Osteoblast (primary cell): ENCODE results near the gene MPG. TPM values are rescaled to one million over a fixed set of nuclear protein-coding genes. Genes with fewer than 3 reads are reported as not detected.
A peak's percentile ranks its signal among the peaks of the same experiment; 100 is the strongest.

Source experiments
- DNase-seq: peaks from one replicate; pipeline ENCODE4 v3.0.0; 2011; ENCODE audit warnings: low spot score, mixed read lengths; ENCODE audit not compliant: insufficient read length; ENCODE audit errors: missing footprints
- H2AFZ ChIP-seq: 2 replicates; pipeline ENCODE4 v1.6.0; 2011; ENCODE audit warnings: mild to moderate bottlenecking, low read length
- H3K27ac ChIP-seq: 2 replicates; pipeline ENCODE4 v1.5.1; 2011; ENCODE audit warnings: mild to moderate bottlenecking, low read depth, low read length, moderate library complexity
- H3K27me3 ChIP-seq: 2 replicates; pipeline ENCODE4 v1.6.0; 2012; ENCODE audit warnings: mild to moderate bottlenecking, control low read depth, inconsistent platforms, low read length, moderate library complexity; ENCODE audit not compliant: insufficient read depth
- H3K36me3 ChIP-seq: 2 replicates; pipeline ENCODE4 v1.5.1; 2011; ENCODE audit warnings: mild to moderate bottlenecking, low read length, control low read depth, moderate library complexity; ENCODE audit not compliant: insufficient read depth
- H3K4me1 ChIP-seq: 2 replicates; pipeline ENCODE4 v1.5.1; 2011; ENCODE audit warnings: mild to moderate bottlenecking, low read length, control low read depth, moderate library complexity; ENCODE audit not compliant: insufficient read depth
- H3K4me2 ChIP-seq: 2 replicates; pipeline ENCODE4 v1.6.0; 2011; ENCODE audit warnings: mild to moderate bottlenecking, low read length; ENCODE audit not compliant: insufficient read depth
- H3K4me3 ChIP-seq: fragments of 200-600 bp; sonication (generic); 3 replicates; pipeline ENCODE4 v1.5.1; 2012; ENCODE audit warnings: mild to moderate bottlenecking, low read length, inconsistent platforms; ENCODE audit not compliant: insufficient read depth
- H3K79me2 ChIP-seq: 2 replicates; pipeline ENCODE4 v1.6.0; 2012; ENCODE audit warnings: mild to moderate bottlenecking, low read length, control low read depth, inconsistent platforms; ENCODE audit not compliant: insufficient read depth
- H3K9me3 ChIP-seq: 2 replicates; pipeline ENCODE4 v1.5.1; 2011; ENCODE audit warnings: low read depth, low read length, control low read depth
- H4K20me1 ChIP-seq: 2 replicates; pipeline ENCODE4 v1.6.0; 2012; ENCODE audit warnings: mild to moderate bottlenecking, low read length, control low read depth; ENCODE audit not compliant: insufficient read depth
- CTCF ChIP-seq: IDR thresholded peaks from 2 replicates; pipeline ENCODE4 v1.5.1; 2011; ENCODE audit warnings: mild to moderate bottlenecking, low read depth, low read length, moderate library complexity; ENCODE audit errors: extremely low read depth
- total RNA-seq: library from RNA; depleted of rRNA; stranded (reverse); fragments of >200 nt; gene quantifications from 2 replicates; pipeline ENCODE4 v1.2.3, GENCODE V29; 2012

Gene MPG
- total RNA-seq, 1 donor = 180 TPM

- Histone ChIP-seq H3K27ac (no peak overlapping the region), H3K9me3 (no peaks in the 10 kb centered on the region), H3K4me1 (no peaks in the 10 kb centered on the region), H3K4me3 (no peak overlapping the region), H3K4me2 (no peak overlapping the region), H3K79me2 (no peaks in the 10 kb centered on the region), H3K36me3 (no peaks in the 10 kb centered on the region), H4K20me1 (no peaks in the 10 kb centered on the region), H3K27me3 (no peaks in the 10 kb centered on the region), H2AFZ (no peak overlapping the region)
- peak; percentile 62 for DNase-seq
- TF ChIP-seq CTCF = no peak
Measured at GRCh38 chr16:34648-34987, 43.4 kb upstream of the MPG start.

- H3K27me3 ChIP-seq = no peaks in the 10 kb centered on the region
- H3K4me3 ChIP-seq = no peak overlapping the region
- no peaks in the 10 kb centered on the region for H4K20me1 ChIP-seq
- no peak for TF ChIP-seq CTCF
- no peak overlapping the region for H3K4me2 ChIP-seq
- no peaks in the 10 kb centered on the region for H3K79me2 ChIP-seq
- no peaks in the 10 kb centered on the region for H3K36me3 ChIP-seq
- no peak overlapping the region for H2AFZ ChIP-seq
- DNase-seq = no peak
- no peak overlapping the region for H3K27ac ChIP-seq
- H3K9me3 ChIP-seq = no peaks in the 10 kb centered on the region
- no peaks in the 10 kb centered on the region for H3K4me1 ChIP-seq
Measured at GRCh38 chr16:35011-35677, 42.9 kb upstream of the MPG start.

- H3K36me3 ChIP-seq = no peaks in the 10 kb centered on the region
- H3K79me2 ChIP-seq = no peaks in the 10 kb centered on the region
- no peak overlapping the region for H3K27ac ChIP-seq
- H4K20me1 ChIP-seq = no peaks in the 10 kb centered on the region
- H3K4me3 ChIP-seq = no peak overlapping the region
- H2AFZ ChIP-seq = no peak overlapping the region
- H3K4me2 ChIP-seq = no peak overlapping the region
- peak; percentile 32 for DNase-seq
- H3K9me3 ChIP-seq = no peaks in the 10 kb centered on the region
- no peaks in the 10 kb centered on the region for H3K4me1 ChIP-seq
- TF ChIP-seq CTCF = no peak
- no peaks in the 10 kb centered on the region for H3K27me3 ChIP-seq
Measured at GRCh38 chr16:35678-36305, 42.2 kb upstream of the MPG start.

- Histone ChIP-seq H3K4me2 (no peak overlapping the region), H3K27me3 (no peaks in the 10 kb centered on the region), H3K4me3 (no peak overlapping the region), H3K4me1 (no peaks in the 10 kb centered on the region), H3K9me3 (no peaks in the 10 kb centered on the region), H3K79me2 (no peaks in the 10 kb centered on the region), H3K27ac (no peak overlapping the region), H2AFZ (no peak overlapping the region), H4K20me1 (no peaks in the 10 kb centered on the region), H3K36me3 (no peaks in the 10 kb centered on the region)
- DNase-seq = peak; percentile 25
- TF ChIP-seq CTCF = no peak
Measured at GRCh38 chr16:36336-36984, 41.6 kb upstream of the MPG start.
